Naive B cell (primary cell): ENCODE results near the gene EVA1A. TPM values are rescaled to one million over a fixed set of nuclear protein-coding genes. Genes with fewer than 3 reads are reported as not detected.

ENCODE experiments used
- ATAC-seq, 2 donors: fragments of 150-1000 bp; cut with Tn5 transposase; 2 replicates each; pipeline ENCODE4 v1.10.0; 2021; ENCODE audit warnings: low read depth in 2 of 2, mild to moderate bottlenecking in 2 of 2, moderate library complexity in 2 of 2
- DNase-seq: peaks from one replicate; pipeline ENCODE4 v3.0.0; 2022
- H3K27ac Mint-ChIP-seq, 6 donors: one replicate each; pipeline ENCODE4 v1.8.0; 2020 to 2022; ENCODE audit warnings: mild to moderate bottlenecking in 6 of 6, mixed read lengths in 6 of 6, moderate library complexity in 5 of 6, inconsistent platforms in 2 of 6
- H3K27me3 Mint-ChIP-seq, 3 donors: one replicate each; pipeline ENCODE4 v1.8.0; 2021 to 2022; ENCODE audit warnings: mixed read lengths in 3 of 3, mild to moderate bottlenecking in 1 of 3
- H3K36me3 Mint-ChIP-seq, 2 donors: one replicate each; pipeline ENCODE4 v1.8.0; 2020 to 2022; ENCODE audit warnings: mixed read lengths in 2 of 2, inconsistent platforms in 1 of 2, mild to moderate bottlenecking in 1 of 2
- H3K4me1 Mint-ChIP-seq, 3 donors: one replicate each; pipeline ENCODE4 v1.8.0; 2020 to 2022; ENCODE audit warnings: mixed read lengths in 3 of 3, inconsistent platforms in 1 of 3, mild to moderate bottlenecking in 1 of 3, moderate library complexity in 1 of 3
- H3K4me3 Mint-ChIP-seq, 8 donors: one replicate each; pipeline ENCODE4 v1.8.0; 2020 to 2022; ENCODE audit warnings: mild to moderate bottlenecking in 8 of 8, mixed read lengths in 8 of 8, moderate library complexity in 8 of 8, inconsistent platforms in 2 of 8
- H3K9me3 Mint-ChIP-seq, 7 donors: one replicate each; pipeline ENCODE4 v1.8.0; 2020 to 2022; ENCODE audit warnings: mixed read lengths in 7 of 7, mild to moderate bottlenecking in 5 of 7, inconsistent platforms in 2 of 7, moderate library complexity in 1 of 7
- polyA plus RNA-seq, 6 donors: library from polyadenylated mRNA; unstranded; fragments of 300-500 nt; fragmentation: Illumina TruSeq; gene quantifications; one replicate each; pipeline ENCODE4 v1.2.3, GENCODE V29; 2021; ENCODE audit warnings: low read depth in 6 of 6

The EVA1A gene
- polyA plus RNA-seq, 6 donors from 2014 or later, result 0.27 TPM; not detected in 5

DNA sequence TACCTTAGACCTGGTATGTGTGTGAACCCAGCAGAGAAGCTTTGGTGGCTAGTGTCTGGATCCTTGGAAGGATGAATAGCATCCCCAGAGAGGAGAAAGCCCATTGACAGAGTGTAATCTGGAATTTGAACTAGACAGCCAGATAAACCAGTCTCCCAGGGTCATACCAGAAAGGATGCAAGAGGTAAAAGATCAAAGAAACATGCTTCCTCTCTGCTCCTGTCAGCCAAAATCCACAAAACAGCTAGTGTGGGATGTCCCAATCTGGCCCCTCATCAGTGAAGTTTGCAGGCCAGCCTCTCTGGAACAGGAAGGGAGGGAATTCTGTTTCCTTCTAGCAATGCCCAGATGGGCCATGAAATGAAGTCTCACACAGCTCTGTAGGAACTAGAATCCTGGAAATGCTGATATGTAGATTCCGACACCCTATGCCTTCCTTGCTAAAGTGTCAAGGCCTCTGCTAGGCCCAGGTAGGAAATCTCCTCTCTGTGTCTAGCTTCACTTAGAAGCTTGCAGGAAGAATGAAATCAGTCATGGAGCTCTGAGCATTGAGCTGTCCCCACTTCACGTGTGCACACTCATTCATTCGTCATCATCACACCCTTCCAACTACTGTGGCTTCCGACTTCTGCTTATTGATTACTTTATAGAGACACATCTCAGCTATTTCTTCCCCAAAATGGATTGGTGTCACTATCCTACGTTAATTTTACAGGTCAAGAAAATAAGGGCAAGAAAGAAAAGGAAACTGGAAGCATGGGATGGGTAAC lies 38.0 kb downstream of the EVA1A start:
- no peak for DNase-seq

DNA sequence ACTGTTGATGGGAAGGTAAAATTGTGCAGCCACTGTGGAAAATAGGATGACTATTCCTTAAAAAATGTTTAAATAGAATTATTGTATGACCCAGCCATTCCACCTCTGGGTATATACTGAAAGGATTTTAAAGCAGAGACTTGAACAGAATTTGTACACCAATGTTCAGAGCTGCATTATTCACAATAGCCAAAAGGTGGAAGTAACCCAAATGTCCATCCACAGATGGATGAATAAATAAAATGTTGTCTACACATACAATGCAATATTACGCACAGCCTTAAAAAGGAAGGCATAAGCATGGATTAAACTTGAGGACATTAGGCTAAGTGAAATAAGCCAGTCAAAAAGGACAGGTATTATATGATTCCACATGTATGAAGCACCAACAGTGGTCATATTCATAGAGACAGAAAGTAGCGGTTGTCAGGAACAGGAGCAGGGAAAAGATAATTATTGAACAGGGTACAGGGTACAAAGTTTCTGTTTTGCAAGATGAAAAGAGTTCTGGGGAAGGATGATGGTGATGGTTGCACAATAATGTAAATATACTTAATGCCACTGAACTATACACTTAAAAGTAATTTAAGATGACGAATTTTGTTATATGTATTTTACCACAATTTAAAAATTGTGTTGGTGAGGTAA lies 39.4 kb downstream of the EVA1A start:
- Mint-ChIP-seq H3K27me3 (peaks cover 10 to 37% (median 29%) of the 10 kb centered on the region in 3 donors), H3K27ac (no peak overlapping the region), H3K9me3 (no peaks in the 10 kb centered on the region), H3K36me3 (no peaks in the 10 kb centered on the region), H3K4me1 (no peaks in the 10 kb centered on the region), H3K4me3 (no peak overlapping the region)
- DNase-seq, result no peak
- ATAC-seq, result no peak

More for the DNA sequence above, 38.0 kb downstream of the EVA1A start:
- Mint-ChIP-seq H3K36me3 (no peaks in the 10 kb centered on the region), H3K27me3 (peaks cover 11 to 35% (median 24%) of the 10 kb centered on the region in 3 donors), H3K27ac (no peak overlapping the region), H3K4me3 (no peak overlapping the region), H3K9me3 (no peaks in the 10 kb centered on the region), H3K4me1 (no peaks in the 10 kb centered on the region)
- no peak for ATAC-seq

DNA sequence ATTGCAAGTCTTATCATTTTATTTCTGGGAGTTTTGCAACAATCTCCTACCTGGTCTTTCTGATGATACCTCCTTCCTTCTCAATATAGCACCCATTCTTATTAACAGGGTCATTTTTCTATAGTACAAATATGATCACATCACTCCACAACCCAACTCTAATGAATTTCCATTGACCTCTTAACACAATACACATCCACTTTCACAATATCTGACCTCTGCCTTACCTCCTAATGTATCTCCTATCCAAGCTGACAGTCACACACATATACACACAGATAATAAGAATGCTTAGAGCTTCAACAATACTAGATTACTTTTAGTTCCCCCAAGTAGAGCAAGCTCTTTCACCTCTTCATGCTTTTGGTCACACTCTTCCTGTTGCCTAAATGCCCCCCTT lies 40.9 kb downstream of the EVA1A start:
- Mint-ChIP-seq H3K27ac (no peak overlapping the region), H3K36me3 (no peaks in the 10 kb centered on the region), H3K27me3 (peaks cover 9 to 45% (median 28%) of the 10 kb centered on the region in 3 donors), H3K9me3 (peaks cover 0 to 1% (median 0%) of the 10 kb centered on the region in 7 donors), H3K4me1 (no peaks in the 10 kb centered on the region), H3K4me3 (no peak overlapping the region)
- ATAC-seq (no peak), DNase-seq (no peak)

DNA sequence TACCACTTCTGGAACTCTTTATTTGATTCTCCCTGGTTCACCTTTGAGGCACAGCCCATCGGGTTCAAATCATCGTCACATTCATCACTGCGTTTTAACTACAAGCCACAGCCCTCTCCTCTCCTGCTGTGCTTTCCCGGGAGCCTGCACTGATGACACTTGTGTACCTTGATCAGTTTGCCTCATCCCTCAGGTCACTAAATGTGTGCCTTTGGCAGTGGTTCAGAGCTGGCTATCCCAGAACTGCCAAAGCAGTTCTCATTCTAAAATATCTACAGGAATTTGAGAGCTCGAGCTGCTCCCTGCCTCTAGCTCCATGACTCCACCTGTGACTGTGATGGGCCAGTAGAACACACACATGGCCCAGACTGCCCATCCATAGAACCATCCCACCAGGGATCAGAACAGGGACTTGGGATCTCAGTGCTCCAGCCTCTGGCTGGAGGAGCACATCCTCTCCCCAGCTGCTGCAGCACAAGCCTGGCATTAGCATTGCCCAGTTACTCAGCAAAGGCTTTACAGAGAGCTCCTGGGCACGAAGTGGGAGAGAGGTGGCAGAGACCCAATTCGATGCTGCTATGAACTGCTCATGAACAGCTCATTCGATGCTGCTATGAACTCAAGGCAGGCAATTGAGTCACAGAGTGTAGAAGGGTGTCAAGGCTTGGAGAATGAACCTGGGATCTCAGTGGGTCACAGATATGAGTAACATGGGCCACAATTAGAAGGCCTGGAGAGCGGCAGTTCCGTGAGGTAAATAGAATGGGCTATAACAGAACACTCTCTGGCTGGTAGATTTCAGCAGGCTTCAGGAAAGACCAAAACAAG lies 41.9 kb downstream of the EVA1A start:
- Mint-ChIP-seq H3K27ac (no peak overlapping the region), H3K27me3 (peaks cover 9 to 45% (median 28%) of the 10 kb centered on the region in 3 donors), H3K36me3 (no peaks in the 10 kb centered on the region), H3K4me1 (no peaks in the 10 kb centered on the region), H3K4me3 (no peak overlapping the region), H3K9me3 (peaks cover 0 to 4% (median 0%) of the 10 kb centered on the region in 7 donors)
- ATAC-seq (no peak), DNase-seq (no peak)

DNA sequence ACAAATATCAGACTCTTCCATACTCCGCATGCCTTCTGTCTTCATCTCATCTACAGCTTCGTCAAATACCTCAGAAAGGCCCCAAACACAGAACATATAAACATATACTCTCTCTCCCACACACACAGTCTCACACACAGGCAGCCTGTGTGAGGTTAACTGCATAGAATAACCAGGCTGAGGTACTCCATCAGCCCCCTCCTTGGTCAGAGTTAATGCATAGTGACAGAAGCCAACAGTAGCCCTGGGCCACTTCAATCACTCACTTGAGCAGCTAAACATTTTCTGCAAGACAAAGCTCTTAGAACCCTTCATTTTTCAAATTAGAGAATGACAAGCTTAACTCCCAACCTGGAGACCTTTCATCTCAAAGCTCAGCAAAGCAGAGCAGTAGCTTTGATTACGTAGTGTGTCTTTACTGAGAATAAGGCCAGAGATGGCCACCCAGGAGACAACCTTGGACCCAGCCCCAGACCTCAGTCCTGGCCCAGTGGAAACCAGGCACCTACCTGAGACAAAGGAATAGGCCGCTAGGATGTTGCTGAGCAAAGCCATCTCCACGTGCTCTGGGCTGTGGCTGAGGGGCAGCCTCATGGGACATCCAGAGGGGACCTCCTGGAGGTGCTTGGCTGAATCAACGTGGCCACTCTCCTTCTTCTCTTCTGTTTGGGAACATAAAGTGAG lies 43.0 kb downstream of the EVA1A start:
- peaks cover 0 to 7% of the 10 kb centered on the region in 2 donors for H3K36me3 Mint-ChIP-seq
- DNase-seq (no peak), ATAC-seq (no peak)
- no peak overlapping the region for H3K27ac Mint-ChIP-seq
- H3K27me3 Mint-ChIP-seq, result peaks cover 9 to 38% (median 33%) of the 10 kb centered on the region in 3 donors
- H3K4me3 Mint-ChIP-seq, result no peak overlapping the region
- H3K9me3 Mint-ChIP-seq, result peaks cover under 1 to 15% (median 3%) of the 10 kb centered on the region in 7 donors
- no peaks in the 10 kb centered on the region for H3K4me1 Mint-ChIP-seq

DNA sequence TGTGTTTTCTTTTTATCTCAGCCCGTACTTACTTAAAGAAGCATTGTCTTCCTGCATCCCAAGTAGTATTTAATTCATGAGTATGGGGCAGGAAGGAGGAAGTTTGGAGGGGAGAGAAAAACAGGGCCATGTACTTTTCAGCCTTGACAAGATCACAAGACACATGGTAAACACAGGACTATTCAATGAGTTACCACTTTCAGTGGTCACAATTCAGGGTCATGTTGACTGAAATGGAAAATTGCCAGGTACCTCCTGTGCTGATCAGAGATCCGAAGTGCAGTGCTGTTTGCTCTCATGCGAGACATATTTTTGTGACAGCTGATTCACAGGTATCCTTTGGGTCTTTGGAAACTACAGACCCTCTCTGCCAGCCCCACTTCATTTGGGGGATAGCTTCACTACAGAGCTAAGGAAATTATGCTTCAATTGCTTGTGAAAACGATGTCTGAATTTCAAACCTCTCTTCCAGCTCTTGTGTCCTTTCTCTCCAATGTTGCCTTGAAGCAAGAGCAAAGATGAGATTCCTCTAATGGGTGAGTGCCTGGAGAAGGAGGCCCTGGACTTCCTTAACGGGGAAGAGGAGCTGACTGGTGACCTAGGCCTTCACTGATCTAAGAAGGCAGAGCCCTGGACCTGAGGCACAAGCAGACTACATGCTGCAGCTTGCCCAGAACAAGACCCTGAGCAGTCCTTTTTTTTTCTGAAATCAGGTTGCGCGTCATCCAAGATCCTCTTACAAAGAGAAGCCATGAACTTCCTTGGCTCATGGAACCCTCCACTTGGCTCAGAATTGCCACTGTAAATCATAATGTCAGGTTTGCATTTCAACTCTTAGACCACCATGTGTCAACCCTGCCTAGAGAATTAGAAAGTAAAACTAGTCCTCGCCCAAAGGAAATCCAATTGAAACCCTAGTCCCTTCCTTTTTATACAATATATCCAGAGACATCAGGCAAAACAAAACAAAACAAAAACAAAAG lies 44.1 kb downstream of the EVA1A start:
- H3K27me3 Mint-ChIP-seq, result peaks cover 9 to 43% (median 33%) of the 10 kb centered on the region in 3 donors
- peaks cover 7 to 25% (median 11%) of the 10 kb centered on the region in 7 donors for H3K9me3 Mint-ChIP-seq

DNA sequence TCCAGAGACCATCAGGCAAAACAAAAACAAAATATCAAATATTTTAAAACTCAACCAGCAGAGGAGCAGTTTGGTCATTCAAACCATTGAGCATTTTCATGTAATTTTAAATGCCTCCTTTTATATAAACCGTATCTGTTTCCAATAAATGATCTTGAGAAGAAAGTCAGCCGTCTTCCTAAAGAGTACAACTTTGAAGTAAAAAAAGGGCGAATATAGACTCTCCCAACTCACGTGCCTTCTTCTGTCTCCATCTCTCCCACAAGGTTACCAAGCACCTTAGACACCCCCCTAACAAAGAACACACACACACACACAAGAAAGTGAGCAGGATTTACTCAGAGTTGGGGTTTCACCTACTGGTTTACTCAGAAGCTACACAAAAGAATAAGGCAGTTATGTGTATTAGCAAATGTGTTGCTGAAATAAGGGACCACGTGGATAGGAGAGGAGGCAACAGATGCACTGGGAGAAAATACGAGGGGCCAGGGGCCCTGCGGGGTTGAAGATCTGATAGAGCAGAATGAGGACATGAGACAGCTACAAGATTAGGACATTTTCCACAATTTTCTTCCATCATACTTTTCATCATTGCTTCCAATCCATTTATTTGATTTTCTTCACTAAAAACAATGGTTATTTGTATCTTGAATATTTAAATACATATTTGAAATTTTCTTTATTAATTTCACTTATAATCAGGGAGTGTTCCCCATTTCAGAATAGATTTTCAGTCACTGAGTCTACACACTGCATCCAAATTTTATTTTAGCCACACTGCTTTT lies 45.0 kb downstream of the EVA1A start:
- peaks cover 9 to 46% (median 33%) of the 10 kb centered on the region in 3 donors for H3K27me3 Mint-ChIP-seq
- no peaks in the 10 kb centered on the region for H3K4me1 Mint-ChIP-seq
- DNase-seq (no peak), ATAC-seq (no peak)
- no peak overlapping the region for H3K4me3 Mint-ChIP-seq
- peaks cover 7 to 31% (median 12%) of the 10 kb centered on the region in 7 donors for H3K9me3 Mint-ChIP-seq
- H3K27ac Mint-ChIP-seq, result no peak overlapping the region
- H3K36me3 Mint-ChIP-seq, result peaks cover 12 to 14% of the 10 kb centered on the region in 2 donors

More for the DNA sequence above, 44.1 kb downstream of the EVA1A start:
- DNase-seq (no peak), ATAC-seq (no peak)
- Mint-ChIP-seq H3K4me1 (no peaks in the 10 kb centered on the region), H3K27ac (no peak overlapping the region), H3K36me3 (peaks cover 10 to 12% of the 10 kb centered on the region in 2 donors), H3K4me3 (no peak overlapping the region)

DNA sequence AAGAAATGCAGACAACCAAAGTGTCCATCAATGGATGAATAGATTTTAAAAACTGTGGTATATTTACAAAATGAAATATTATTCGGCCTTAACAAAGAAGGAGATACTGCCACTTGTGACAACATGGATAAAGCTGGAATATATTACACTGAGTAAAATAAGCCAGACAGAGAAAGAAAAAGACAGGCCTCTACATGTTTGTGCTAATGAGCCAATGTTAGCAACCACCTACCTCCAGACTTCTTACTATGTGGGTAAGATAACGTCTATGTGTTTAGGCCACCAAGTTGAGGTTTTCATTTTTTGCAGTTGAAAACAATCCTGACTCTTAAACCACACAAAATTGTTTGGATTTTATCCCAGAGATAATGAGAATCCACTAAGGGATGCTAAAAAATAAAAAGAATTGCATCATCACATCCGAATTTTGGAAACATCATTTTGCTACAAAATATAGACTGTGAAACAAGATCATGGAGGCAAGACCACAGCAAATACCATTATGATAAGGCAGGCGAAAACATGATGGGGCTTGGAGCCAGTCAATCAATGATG lies 47.0 kb downstream of the EVA1A start:
- H3K36me3 Mint-ChIP-seq, result peaks cover 15 to 17% of the 10 kb centered on the region in 2 donors
- H3K9me3 Mint-ChIP-seq, result peaks cover 12 to 42% (median 16%) of the 10 kb centered on the region in 7 donors
- DNase-seq, result no peak
- H3K4me3 Mint-ChIP-seq, result no peak overlapping the region
- H3K27me3 Mint-ChIP-seq, result peaks cover 9 to 32% (median 20%) of the 10 kb centered on the region in 3 donors
- no peaks in the 10 kb centered on the region for H3K4me1 Mint-ChIP-seq
- no peak for ATAC-seq
- H3K27ac Mint-ChIP-seq, result no peak overlapping the region

DNA sequence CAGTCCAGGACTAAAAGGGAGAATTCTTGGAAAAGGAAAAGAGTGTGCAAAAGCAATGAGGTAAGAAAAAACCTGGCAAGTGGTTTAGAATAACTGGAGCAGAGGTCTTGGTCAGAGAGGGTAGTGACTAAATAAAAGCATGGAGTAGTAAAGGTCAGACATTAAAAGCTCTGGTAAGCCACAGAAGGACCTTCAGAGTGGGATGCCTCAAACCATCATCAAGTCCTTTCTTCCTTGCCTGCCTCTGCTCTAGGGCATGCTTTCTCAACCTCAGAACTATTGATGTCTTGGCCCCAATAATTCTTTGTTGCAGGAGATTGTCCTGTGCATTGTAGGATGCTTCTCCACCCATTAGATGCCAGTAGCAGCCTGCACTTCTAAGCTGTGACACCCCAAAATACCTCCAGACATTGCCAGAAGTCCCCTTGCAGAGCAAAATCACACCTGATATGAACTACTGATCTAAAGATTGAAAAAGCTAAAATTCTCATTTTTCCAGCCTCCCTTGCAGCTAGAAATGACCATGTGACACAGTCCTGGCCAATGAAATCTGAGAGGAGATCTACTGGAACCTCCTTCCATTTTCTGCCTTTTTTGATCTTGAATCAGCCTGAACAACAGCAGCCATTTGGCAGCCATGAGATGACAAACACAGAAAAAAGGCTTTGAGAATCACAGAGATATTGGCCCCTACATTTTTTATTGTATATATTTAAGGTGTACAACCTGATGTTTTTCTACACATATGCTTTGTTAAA lies 48.1 kb downstream of the EVA1A start:
- H3K9me3 Mint-ChIP-seq, result peaks cover 16 to 52% (median 23%) of the 10 kb centered on the region in 7 donors
- DNase-seq (no peak), ATAC-seq (no peak)
- peaks cover 9 to 23% (median 13%) of the 10 kb centered on the region in 3 donors for H3K27me3 Mint-ChIP-seq
- no peak overlapping the region for H3K4me3 Mint-ChIP-seq
- H3K36me3 Mint-ChIP-seq, result peaks cover 17 to 21% of the 10 kb centered on the region in 2 donors
- H3K4me1 Mint-ChIP-seq, result no peaks in the 10 kb centered on the region
- no peak overlapping the region for H3K27ac Mint-ChIP-seq

DNA sequence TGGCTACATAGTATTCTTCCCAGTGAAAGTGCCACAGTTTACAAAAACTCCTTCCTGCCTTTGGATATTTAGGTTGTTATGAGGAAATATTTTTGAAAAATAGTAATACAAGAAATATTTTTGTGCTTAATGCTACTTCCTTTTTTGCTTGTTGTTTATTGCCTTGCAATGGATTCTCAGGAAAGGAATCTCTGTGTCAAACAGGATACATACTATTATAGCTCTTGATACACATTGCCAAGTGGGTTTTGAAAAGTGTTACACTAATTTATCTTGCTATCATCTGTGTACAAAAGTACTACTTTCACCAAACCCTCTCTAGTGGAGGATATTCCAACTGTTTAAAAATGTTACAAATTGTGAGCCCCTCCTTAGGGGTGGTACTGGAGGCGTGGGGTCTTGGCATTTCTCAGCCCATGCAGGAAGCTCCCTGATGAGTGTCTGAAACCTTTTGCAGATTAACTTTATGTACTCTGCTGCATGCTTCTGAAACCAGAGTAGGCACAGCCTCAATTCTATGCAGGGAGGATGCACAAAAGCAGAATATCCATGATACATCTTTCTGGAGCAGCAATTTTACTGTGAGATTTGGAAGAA lies 54.5 kb downstream of the EVA1A start:
- Mint-ChIP-seq H3K27me3 (peaks cover 9 to 20% (median 15%) of the 10 kb centered on the region in 3 donors), H3K9me3 (peaks cover 5 to 29% (median 11%) of the 10 kb centered on the region in 7 donors), H3K4me3 (no peak overlapping the region), H3K4me1 (no peaks in the 10 kb centered on the region), H3K36me3 (peaks cover 5 to 7% of the 10 kb centered on the region in 2 donors), H3K27ac (no peak overlapping the region)
- DNase-seq (no peak), ATAC-seq (no peak)
